Left hindlimb (tissue), 1 donor: ENCODE results near the gene MOXD1.

Experiments
- DNase-seq: peaks from one replicate; pipeline ENCODE4 v3.0.0-alpha.2; 2018

The MOXD1 gene

DNA sequence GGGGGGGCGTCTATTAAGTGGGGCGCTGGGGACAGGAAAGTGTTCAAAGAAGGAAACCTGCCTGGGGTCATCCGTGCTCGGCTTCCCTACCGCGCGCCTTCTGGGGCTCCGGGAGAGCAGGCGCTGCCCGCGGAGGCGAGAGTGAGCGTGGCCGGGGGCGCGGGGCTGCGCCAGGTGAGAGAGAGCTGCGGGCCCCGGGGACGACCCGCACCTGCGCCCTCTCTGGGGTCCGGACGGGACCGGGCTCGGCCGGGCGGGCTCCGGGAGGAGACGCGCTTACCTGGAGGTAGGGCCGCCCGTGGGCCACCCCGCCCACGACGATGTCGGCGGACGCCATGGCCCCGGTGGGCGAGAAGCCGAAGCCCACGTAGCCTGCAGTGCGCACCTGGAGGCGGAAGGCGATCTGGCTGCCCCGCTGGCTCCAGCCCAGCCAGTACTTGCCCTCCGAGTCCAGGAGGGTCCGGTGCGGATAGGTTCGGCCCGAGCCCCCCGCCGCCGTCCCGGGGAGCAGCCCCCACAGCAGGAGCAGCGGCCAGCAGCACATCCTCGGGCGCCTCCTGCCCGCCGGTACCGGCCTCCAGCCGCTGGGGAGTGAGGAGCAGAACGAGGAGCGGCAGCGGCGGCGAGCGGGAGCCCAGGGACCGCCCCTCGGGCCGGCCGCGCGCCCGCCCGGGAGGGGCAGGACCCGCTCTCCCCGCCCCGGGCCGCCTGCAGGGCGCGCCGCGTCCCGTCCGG is at the start of gene MOXD1:
Gene MOXD1 (minus strand): TSS at position 593 of the 735 bp plus-strand sequence. CDS start 49 bp downstream, at position 544.
- peak; percentile 56 for DNase-seq

DNA sequence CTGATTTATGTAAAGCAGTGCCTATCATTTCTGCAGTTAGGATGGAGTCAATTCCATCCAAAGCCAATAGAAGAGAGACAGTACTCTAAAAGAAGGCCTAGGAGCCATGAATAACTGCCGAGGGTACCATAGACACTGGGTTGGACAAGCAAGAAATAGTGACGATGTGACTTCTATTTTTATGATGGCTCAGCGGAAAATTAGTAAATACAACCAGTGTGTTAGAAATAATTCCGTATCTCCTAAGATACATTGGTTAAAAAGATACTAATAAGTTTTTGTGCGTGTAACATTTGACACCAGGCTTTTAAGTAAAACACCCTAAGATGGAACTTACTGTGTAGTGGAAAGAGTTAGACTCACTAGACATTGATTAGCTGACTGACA is 45.6 kb upstream of the MOXD1 start:
- no peak for DNase-seq

DNA sequence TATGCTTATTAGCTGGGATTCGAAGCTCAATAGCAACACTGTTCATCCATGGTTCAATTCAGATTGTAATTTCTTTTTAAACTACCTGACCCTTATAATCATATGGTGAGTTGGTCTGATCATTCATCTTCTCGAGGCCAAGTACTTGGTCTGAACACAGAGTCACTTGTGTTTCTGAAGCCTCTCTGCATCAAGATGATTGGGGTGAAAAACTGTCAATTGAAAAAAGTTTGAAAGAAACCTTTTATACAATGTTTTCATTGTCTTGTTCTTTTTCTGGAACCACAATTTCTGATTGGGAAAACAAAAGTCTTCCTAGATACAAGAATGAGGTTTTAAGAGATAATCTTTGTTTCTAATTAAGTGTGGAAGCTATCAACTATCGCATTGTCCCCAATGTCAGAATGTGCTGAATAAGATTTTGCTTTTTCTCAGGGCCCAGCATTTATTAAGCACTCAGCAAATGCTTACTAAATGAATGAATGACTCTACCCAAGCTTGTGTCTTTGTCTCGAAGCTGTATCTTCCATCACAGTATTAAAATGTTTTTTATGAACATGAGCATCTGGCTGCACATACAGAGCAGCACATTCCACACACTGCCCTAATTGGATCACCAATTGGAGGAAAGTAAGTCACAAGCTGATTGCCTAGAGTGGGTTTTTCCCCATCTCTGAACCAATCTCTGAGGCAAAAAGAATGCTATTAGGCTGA is 45.0 kb upstream of the MOXD1 start:
- no peak for DNase-seq

DNA sequence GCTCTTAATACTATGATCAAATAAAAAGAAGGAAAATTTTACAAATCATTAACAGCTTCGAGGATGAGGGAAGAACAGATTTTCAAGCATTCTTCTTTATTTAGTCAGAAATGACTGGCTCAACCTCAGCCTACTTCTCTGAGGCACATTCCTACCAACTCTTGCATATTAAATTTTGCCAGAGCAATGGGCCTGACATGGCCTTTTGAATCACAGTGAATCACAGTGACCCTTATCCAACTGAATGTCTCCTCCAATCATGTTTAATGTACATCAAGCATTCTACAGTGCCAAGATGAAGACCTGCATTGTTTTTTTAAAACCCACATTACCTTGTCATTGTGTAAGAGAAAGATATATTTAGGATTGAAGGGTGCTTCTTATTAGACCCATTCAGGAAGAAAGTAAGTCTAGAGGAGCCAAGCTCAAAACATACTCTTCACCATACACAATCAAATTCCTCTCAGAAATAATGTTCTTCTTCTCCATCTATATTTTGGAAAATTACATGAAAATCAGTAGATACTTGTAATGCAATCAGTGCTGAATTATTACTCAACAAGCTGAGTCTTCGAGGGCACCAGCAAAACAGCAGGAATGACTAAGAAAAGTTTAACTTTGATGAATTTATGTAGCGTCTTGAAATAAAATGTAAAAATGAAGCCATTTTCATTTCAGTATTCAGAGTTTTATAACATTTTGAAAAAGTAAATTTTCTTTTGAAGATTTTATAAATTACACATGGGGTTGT is 44.1 kb upstream of the MOXD1 start:
- no peak for DNase-seq

DNA sequence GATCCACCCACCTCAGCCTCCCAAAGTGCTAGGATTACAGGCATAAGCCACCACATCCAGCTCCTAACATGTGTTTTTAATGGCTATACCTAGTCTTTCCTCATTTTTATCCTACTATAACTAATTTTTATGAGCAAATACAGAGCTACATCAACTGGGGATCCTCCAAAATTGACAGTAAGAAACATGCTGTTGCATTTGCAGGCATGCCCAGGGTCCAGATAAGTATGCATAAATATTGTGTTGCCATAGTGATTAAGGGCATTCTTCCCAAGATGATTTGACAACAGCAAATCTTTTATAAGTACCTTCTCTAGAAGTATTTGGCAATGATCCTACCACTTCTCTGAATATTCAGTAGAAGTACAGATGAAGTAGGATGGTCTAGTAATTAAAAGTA is 41.9 kb upstream of the MOXD1 start:
- DNase-seq = no peak

DNA sequence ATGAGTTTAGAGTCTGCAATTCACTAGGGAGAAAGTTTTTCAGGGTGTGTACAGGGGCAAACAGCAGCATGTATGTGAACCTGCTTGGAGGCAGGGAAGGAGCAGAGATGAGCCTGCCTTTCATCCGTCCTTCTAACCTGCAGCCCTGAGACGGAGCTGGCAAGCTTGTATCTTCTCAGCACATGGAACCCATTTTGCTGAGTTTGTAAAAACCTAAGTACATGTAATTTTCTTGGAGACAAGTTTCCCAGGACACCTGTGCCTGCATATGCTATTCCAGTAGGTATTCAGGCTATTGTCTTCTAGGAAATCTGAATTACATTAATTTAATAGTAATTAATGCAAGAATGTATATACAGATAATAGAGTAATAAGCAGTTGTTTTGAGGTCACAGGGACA is 28.8 kb upstream of the MOXD1 start:
- DNase-seq = no peak

DNA sequence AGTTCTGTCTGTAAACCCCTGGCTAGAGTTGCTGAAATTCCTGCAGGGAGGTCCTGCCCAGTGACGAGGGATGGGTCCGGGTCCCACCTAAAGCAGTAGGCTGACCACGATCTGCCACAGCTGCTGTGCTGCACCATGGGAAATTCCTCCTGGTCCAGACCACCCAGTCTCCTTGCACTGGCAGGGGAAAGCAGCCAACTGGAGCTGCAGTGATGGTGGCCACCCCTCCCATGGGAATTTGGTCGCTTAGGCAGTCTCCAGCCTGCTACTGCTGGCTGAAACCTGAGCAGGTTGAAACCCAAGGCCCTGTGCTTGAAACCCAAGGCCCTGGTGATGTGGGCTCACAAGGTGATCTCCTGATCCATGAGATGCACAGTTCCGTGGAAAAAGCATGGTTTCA is 23.9 kb upstream of the MOXD1 start:
- no peak for DNase-seq

DNA sequence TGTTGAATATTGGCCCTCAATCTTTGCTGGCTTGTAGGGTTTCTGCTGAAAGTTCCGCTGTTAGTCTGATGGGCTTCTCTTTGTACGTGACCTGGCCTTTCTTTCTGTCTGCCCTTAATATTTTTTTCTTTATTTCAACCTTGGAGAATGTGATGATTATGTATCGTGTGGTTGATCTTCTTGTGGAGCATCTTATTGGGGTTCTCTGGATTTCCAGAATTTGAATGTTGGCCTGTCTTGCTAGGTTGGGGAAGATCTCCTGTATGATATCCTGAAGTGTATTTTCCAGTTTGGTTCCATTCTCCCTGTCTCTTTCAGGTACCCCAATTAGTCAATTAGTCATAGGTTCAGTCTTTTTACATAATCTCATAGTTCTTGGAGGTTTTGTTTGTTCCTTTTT is 22.6 kb upstream of the MOXD1 start:
- DNase-seq = no peak

DNA sequence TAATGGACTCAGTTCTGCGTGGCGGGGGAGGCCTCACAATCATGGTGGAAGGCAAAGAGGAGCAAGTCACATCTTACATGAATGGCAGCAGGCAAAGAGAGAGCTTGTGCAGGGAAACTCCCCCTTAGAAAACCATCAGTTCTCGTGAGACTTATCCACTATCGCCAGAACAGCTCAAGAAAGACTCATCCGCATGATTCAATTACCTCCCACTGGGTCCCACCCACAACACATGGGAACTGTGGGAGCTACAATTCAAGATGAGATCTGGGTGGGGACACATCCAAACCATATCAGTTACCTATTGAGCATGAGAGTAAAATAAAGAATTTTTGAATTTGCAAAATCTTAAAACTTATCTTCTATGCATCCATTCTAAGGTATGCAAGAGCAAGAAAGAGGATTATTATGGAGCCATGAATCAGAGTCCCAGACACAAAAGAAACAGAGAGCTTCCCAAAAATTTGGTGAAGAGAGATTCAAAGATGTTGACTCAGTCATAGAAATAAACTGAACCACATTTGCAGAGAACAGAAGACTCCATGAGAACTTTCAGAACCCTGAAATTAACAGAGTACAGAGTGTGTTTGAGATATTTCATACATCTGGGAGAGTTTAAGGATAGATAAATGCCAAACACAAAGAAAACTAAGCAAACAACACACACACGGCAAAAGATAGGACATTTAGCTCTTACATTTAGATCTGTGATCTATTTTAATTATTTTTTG is 17.1 kb upstream of the MOXD1 start:
- DNase-seq = no peak

DNA sequence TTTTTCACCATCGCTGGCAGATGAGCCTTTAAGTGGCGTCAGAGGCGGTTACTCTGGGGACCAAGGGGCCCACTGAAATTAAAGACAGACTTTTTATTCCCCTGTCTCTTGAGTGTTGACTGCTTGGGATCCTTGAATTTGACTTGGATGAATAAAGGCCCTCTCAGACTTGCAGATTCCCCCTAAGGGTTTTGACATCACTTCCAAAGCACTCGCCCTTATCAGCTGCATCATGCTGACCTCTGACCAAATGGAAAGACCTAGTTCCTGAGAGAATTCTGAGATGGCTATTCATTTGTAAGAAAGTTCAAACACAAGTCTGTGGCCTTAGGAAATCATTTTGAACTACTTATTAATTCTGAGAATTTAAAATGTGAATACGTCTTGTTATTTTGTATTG is 13.5 kb upstream of the MOXD1 start:
- no peak for DNase-seq

DNA sequence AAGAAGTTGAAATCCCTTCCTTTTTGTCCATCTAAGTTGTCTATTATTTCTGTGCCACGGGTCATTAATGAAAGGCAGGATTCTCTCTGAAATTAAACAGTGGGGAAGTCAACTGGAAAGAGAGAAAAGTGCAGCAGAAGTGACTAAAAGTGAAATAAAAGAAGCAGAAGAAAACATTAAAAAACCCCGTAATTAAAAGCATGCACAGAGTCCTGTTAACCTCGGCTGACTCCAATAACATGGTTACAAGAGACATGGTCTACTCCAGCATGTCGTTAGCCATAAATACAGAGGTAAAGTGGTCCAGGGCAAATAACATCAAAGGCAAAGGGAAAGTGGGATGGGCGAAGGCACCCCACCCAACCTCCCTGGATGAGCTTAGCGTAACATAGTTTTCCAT is 13.0 kb upstream of the MOXD1 start:
- DNase-seq = no peak

DNA sequence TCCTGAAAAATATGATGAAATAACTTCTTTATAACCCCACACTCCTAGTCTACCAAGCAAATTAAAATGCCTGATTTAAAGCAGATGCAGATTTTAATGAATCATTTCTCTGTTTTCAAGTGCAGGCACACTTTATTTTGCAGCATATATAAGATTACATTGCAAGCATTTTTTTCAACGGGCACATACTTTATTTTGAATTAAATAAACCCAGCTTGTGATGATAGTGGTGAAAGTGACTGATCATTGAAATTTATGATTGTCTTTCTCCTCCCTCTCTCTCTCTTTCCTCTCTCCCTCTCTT is 12.2 kb upstream of the MOXD1 start:
- no peak for DNase-seq

DNA sequence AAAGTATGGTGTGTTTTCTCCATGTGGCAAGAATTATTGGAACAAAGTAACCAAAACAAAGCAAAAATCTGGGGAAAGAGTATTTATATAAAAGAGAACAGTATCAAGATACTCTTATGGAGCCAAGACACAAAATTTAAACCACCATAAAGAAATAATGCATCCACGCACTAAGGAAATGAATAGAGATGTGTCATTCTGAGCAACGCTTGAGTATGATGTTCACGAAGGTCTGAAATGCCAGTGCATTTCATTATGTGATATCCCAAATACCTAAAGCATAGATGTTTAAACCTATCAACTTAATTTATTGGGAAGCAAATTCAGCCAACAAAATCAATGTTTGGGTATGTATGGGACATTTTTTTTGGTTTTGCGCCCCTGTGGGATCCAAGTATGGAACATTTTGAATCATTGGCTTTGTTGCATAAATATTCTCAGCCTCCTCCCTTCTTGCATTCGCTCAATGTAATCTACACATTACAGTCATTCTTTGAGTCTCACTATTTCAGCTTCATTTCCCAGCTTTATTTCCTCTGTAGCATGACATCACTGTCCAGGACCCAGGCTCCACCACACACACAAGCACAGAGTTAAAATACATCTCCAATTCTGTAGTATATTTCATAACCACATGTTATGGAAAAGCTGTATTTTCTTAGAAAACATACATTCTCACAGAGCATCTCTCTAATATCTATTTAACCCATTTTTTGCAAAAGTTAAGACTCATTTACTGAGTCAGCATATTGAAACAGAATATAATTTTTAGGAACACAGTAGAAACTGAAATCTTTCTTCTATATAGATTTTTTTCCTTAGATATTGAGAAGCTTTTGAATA is 11.6 kb upstream of the MOXD1 start:
- DNase-seq = no peak

DNA sequence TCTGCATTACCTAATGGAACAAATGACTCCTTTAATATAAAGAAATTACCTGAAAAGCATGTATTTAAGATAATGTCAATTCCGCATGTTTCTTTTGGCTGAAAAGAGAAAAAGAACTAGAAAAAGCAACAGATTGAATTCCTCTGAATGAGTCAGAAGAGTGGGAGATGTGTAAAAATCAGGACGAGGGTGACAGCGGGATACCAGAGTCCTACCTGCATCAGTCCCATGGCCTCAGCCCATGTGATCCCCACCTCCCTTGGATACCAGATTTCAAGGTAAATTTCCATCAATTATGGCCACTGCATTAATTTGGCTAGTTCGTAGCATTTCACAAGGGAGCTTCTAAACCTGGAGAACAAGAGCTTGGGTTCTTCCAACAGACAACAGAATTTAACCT is 10.0 kb upstream of the MOXD1 start:
- no peak for DNase-seq

DNA sequence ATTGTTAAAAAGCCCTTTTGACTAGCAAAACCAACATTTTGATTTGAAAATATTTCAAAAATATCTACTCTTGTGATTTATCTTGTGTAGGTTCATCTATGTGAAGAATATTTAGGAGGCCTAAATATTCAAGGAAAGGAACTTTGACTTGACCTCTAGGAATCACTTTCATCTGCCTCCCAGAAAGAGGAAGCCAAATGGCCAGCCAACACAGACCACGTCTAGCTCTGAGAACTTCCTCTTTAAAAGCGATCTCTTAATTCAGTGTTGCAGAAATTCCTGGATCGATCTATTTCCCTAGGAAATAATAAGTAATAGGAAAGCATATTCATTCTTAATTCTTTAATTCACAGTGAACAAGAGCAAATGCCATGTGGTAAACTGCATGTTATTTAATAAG is 9.6 kb upstream of the MOXD1 start:
- DNase-seq = no peak

DNA sequence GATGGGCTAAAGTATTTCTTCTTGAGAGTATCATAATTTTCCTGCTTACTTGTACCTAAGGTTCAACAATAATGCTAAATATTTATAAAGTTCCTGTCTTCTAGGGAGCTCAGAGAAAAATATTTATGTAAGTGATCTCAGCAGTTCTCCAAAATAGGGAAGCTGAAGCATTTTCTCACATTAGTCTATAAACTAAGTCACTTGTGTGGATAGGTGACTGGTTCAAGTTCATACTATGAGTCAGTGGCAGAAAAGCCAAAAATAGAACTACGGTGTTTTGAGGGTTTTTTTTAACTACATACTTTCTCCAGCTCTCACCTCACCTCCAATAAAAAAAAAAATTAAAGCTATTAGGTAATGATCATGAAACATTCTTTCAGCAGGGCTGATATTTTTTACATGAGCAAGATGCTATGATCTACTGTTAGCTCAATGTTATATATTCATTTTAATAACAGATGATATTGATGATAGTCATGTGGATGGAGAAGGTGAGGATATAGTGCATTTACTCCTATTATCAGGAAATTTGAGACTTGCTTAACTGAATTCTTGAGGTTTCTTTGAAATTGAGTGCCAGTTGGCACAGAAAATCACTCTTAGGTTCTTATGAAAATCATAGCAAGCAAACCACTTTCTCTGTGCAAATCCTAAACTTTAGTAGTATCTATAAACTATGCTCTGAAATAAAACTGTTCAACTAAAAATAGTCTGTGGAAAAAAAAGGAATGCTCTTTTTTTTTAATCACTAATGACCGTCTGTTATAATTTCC is 4.1 kb upstream of the MOXD1 start:
- DNase-seq = no peak

DNA sequence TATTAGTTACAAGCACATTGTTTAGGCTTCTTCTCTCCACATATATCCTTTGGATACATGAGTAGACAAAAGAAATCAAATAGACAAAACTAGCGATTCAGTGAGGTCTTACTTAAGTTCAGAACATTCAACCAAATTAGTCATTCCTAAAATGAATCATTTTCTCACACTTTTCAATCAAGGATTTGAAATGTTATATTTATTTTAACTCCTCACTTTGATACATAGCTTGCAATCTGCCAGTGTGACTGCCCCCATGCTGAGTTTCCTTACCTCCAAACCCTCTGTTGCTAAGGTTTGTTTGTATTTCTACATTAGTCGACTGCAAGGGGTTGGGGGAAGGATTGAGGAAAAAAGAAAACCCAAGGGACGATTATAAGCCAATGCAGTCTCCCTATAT is 3.5 kb upstream of the MOXD1 start:
- no peak for DNase-seq

DNA sequence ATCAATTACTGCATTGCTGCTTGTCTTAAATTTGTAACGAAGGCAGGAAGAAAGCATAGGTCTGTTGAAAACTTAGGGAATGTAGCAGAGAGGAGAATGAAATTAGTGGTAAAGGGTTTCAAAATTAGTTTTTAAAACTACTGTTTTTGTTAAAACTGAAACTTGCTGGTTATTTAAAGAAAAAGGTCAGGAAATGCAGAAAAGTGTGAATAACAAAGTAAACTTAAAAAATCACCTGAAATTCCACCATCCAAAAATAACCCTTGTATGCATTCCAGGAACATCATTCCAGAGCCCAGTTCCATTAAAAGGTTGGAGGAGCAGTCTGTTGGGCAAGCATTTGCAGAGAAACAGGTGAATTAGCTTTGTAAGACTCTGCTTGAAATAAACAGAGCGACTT is 3.1 kb upstream of the MOXD1 start:
- DNase-seq = no peak

DNA sequence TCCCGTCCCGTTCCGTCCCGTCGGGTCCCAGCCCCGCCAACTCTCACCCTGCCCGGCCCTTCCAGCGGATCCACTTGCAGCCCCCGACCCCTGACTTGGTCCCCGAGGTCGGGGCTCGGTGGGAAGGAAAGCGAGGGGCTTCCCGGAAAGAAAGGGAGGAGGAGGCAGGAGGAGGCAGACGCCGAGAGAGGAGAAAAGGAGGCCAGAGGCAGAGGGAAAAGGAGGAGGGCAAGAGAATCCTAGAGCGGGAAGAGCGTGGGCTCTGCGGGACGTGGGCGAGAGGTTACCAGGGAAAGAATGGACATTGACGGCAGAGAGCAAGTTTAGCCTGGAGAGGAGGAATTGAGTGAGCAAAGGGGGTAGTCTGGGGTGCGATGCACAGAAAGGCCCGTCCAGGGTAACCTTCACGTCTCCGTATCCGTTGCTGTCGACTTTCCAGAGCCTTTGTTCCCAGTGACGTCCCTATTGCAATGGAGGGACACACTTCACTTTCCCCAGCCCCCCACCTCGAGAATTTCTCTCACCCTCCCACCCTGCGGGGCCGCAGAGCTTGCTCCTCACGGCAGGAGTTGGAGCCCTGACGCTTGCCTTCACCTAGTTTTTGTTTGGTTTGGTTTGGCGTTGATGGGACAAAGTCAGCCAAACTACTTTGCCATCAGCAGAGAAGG is 477 bp upstream of the MOXD1 start:
- no peak for DNase-seq

DNA sequence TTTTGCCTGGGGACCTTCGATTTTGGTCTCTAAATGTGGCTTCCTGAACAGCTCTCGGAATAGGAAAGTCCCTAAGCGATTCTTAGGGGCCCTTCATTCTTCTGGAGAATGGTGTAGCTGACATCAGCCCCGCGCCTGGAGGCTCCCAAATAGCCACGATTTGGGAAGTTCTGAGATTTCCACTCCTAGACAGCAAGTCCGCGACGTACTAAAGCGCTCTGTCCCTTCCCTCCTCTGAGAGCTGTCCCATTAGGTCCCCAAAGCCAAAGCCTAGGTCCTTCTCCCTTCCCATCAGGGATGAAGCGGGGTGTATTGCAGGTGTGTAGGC is 756 bp downstream of the MOXD1 start:
- no peak for DNase-seq

DNA sequence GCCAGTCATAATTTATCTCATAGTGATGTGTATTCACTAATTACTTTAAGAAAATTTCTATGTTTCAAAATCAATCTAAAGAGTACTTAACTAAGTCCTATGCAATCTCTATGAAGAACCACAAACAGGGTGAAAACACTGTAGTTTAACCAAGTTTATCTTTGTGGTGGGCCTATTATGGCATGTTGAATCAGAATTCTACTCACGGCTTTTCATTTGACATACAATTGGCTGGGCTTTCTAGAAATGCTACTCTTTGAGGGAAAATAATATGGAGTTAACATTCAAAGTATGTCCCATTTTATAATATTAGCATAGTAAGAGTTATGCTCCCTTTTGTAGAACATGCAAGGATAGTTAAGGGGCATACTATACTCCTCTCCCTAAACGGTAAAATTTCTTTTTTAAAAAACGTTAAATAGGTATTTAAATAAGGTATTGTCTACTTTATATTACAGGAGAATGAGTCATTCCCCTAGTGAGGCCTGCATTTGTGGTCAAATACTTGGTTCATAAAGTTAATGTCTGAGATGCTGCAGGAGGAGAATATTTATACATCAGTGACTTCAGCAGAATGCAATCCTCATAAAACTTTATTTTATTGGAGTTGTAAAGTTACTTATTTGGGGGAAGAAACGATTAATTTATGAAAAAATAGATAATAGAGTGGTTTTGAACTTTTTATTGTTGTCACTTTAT is 1.8 kb downstream of the MOXD1 start:
- no peak for DNase-seq
